Lung (tissue), 12 donors: ENCODE measurements around the gene RING1. TPM values are rescaled to one million over a fixed set of nuclear protein-coding genes. Genes with fewer than 3 reads are reported as not detected.
A peak's percentile ranks its signal among the peaks of the same experiment; 100 is the strongest.

Source experiments
- ATAC-seq: fragments of 200-7000 bp; cut with Tn5 transposase; one replicate; pipeline ENCODE4 v1.9.1; 2020; ENCODE audit warnings: moderate number of reproducible peaks; ENCODE audit not compliant: insufficient read depth, low FRiP score
- DNase-seq, 3 donors: peaks; one replicate each; pipeline ENCODE4 v3.0.0-alpha.2; 2013 to 2017
- H3K27ac ChIP-seq, 2 donors: one replicate each; pipeline ENCODE4 v1.5.1; 2013; ENCODE audit warnings: mild to moderate bottlenecking in 2 of 2, moderate library complexity in 2 of 2, control low read depth in 1 of 2, inconsistent platforms in 1 of 2, low read depth in 1 of 2, low read length in 1 of 2
- H3K27me3 ChIP-seq, 3 donors: one replicate each; pipeline ENCODE4 v1.5.1; 2013; ENCODE audit warnings: low read length in 2 of 3; ENCODE audit not compliant: control insufficient read depth in 3 of 3, insufficient read depth in 3 of 3
- H3K36me3 ChIP-seq, 4 donors: one replicate each; pipeline ENCODE4 v1.5.1; 2013; ENCODE audit warnings: low read length in 4 of 4, mild to moderate bottlenecking in 1 of 4, moderate library complexity in 1 of 4; ENCODE audit not compliant: control insufficient read depth in 4 of 4, insufficient read depth in 4 of 4
- H3K4me1 ChIP-seq, 5 donors: one replicate each; pipeline ENCODE4 v1.5.1; 2013; ENCODE audit warnings: low read length in 5 of 5, mild to moderate bottlenecking in 2 of 5, moderate library complexity in 1 of 5; ENCODE audit not compliant: control insufficient read depth in 5 of 5, insufficient read depth in 5 of 5
- H3K4me3 ChIP-seq: one replicate; pipeline ENCODE4 v1.5.1; 2013; ENCODE audit warnings: mild to moderate bottlenecking, control low read depth, moderate library complexity
- H3K9ac ChIP-seq, 2 donors: one replicate each; pipeline ENCODE4 v1.5.1; 2013; ENCODE audit warnings: low read length in 2 of 2, control low read depth in 1 of 2; ENCODE audit not compliant: insufficient read depth in 1 of 2
- H3K9me3 ChIP-seq, 4 donors: one replicate each; pipeline ENCODE4 v1.5.1; 2013; ENCODE audit warnings: low read length in 3 of 4, mild to moderate bottlenecking in 1 of 4, moderate library complexity in 1 of 4; ENCODE audit not compliant: control insufficient read depth in 4 of 4, insufficient read depth in 3 of 4
- CTCF ChIP-seq: IDR thresholded peaks from 2 replicates; pipeline ENCODE4 v1.5.1; 2012; ENCODE audit warnings: mild to moderate bottlenecking; ENCODE audit errors: control extremely low read depth, extremely low read depth
- WGBS, 2 donors: extraction: QIAGEN DNeasy Blood & Tissue Kit; methylation state at CpG; one replicate each; pipeline ENCODE4 v1.1.7; 2013; 5-methylcytosine and 5-hydroxymethylcytosine counted together
- polyA plus RNA-seq, 2 donors: library from polyadenylated mRNA; stranded (reverse); fragments of 200-250 nt; gene quantifications; one replicate each; pipeline ENCODE4 v1.2.1, GENCODE V29; 2013
- total RNA-seq, 2 donors: library from RNA; depleted of rRNA in 1 of 2; stranded (reverse); fragments of >200 nt in 1 of 2; gene quantifications; one replicate each; pipeline ENCODE4 v1.2.1, GENCODE V29; 2014 to 2021
- donor health status: control.
- donor health status: control.
- donor health status: Bipolar disorder and iron deficiency.
- donor health status: healthy.
- donor health status: DM: yes; HTN: yes; CAD: no.

The RING1 gene
- total and polyA plus RNA-seq, 4 donors = 30.0 to 46.6 (median 38.9) TPM

GRCh38 chr6:33211666-33212422 lies 3.5 kb downstream of the RING1 start:
- peaks cover 0 to 17% (median 6%) of the 10 kb centered on the region in 4 donors for H3K36me3 ChIP-seq
- no peak for TF ChIP-seq CTCF
- 87% methylated on average over 18 of the region's 18 CpGs for WGBS, 2 donors

GRCh38 chr6:33212857-33213165 lies 4.5 kb downstream of the RING1 start:
- H3K9ac ChIP-seq = peak overlapping the region in 1 of 2 donors; percentile 50
- 6 to 10% methylated on average over 6 of the region's 6 CpGs for WGBS, 2 donors

More at GRCh38 chr6:33211666-33212422, 3.5 kb downstream of the RING1 start:
- ATAC-seq (no peak), DNase-seq (no peak)
- Histone ChIP-seq H3K9ac (no peak overlapping the region), H3K27me3 (no peaks in the 10 kb centered on the region), H3K4me3 (no peak overlapping the region), H3K9me3 (no peaks in the 10 kb centered on the region), H3K27ac (no peak overlapping the region), H3K4me1 (peaks cover 3 to 37% (median 10%) of the 10 kb centered on the region in 5 donors)

GRCh38 chr6:33213166-33213988 lies 5.1 kb downstream of the RING1 start:
- ATAC-seq = peak; percentile 35
- WGBS, 2 donors = 1% methylated on average over 38 to 43 of the region's 43 CpGs
- DNase-seq = peak in 2 of 3 donors; percentile 48 to 50
- no peak overlapping the region for H3K4me3 ChIP-seq
- H3K4me1 ChIP-seq = peaks cover 3 to 34% (median 9%) of the 10 kb centered on the region in 5 donors
- H3K27ac ChIP-seq = no peak overlapping the region
- H3K9me3 ChIP-seq = no peaks in the 10 kb centered on the region
- no peaks in the 10 kb centered on the region for H3K27me3 ChIP-seq
- peak overlapping the region in 1 of 2 donors; percentile 50 for H3K9ac ChIP-seq
- TF ChIP-seq CTCF = no peak
- peaks cover 0 to 17% (median 6%) of the 10 kb centered on the region in 4 donors for H3K36me3 ChIP-seq

More at GRCh38 chr6:33212857-33213165, 4.5 kb downstream of the RING1 start:
- TF ChIP-seq CTCF = no peak
- H3K9me3 ChIP-seq = no peaks in the 10 kb centered on the region
- ATAC-seq = no peak
- H3K36me3 ChIP-seq = peaks cover 0 to 17% (median 6%) of the 10 kb centered on the region in 4 donors
- H3K27me3 ChIP-seq = no peaks in the 10 kb centered on the region
- DNase-seq = no peak
- no peak overlapping the region for H3K27ac ChIP-seq
- H3K4me3 ChIP-seq = no peak overlapping the region
- H3K4me1 ChIP-seq = peaks cover 3 to 34% (median 9%) of the 10 kb centered on the region in 5 donors
